ENCODE measurements around the gene REPS1.

The REPS1 gene

DNA sequence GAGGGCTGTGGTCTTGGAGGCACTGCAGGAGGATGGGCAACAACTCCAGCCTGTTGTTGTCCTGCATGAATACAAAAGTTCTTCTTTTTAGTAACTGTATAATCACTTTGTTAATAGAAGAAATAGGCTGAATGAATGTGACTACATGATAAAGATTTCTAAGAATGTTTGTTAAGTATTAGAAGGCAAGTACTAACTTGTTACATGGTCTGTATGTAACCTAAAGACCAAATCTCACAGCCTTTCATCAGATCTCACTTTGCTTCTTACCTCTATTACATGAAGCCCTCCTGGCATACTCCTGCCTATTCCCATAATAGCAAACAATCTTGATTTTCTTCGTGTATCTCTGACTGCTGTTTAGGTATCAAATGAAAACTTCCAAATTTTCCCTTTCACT is 73.4 kb downstream of the REPS1 start:
- no peak for DNase-seq

DNA sequence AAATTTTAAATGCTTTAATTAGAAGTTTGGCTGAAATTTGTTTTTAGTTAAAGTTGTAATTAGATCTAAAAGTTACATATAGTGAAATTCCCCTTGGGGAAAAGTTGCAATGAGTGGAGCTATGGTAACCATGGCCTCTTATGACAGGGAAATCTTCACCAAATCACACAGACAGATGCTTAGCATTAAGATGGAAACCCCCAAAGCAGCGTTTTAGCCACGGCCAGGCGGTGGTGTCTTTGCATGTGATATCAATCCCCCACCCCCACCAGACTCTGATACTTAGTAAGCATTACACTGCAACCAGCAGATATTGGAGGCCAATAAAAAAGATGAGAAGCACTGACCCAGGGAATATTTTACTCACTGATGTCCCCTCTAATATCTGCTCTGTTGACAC is 75.7 kb downstream of the REPS1 start:
- no peak for DNase-seq

DNA sequence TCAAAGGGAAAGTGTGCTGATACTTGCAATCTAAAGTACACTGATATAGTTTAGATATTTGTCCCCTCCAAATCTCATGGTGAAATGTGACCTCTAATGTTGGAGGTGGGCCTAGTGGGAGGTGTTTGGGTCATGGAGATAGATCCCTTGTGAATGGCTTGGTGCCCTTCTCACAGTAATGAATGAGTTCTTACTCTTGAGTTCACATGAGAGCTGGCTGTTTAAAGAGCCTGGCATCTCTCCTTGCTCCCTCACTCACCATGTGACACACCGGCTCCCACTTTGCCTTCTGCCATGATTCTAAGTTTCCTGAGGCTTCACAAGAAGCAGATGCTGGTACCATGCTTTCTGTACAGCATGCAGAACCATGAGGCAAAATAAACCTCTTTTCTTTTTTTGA is 78.1 kb downstream of the REPS1 start:
- DNase-seq = no peak

DNA sequence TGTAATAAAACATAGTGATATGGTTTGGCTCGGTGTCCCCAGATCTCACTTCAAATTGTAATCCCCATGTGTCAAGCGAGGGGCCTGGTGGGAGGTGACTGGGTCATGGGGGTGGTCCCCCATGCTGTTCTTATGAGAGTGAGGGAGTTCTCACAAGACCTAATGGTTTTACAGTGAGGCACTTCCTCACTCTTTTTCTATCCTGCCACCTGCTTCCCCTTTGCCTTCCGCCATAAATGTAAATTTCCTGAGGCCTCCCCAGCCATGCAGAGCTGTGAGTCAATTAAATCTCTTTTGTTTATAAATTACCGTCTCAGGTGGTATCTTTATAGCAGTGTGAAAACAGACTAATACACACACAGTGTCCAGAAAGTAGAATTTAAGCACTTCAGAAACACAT is 78.5 kb downstream of the REPS1 start:
- DNase-seq = no peak

DNA sequence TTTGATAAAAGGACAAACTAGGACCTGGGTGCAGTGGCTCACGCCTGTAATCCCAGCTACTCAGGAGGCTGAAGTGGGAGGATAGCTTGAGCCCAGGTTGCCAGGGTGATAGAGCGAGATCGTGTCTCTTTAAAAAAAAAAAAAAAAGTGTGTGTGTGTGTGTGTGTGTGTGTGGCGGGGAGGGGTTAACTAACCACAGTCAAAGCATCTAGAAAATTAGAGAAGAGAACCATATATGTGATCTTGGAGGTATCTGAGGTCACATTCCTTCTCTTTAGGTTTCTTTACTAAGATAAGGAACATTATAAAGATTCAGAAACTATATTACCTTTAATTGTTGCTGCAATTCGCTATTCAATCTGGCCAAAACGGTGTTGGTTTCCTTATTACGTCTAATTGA is 80.9 kb downstream of the REPS1 start:
- no peak for DNase-seq

DNA sequence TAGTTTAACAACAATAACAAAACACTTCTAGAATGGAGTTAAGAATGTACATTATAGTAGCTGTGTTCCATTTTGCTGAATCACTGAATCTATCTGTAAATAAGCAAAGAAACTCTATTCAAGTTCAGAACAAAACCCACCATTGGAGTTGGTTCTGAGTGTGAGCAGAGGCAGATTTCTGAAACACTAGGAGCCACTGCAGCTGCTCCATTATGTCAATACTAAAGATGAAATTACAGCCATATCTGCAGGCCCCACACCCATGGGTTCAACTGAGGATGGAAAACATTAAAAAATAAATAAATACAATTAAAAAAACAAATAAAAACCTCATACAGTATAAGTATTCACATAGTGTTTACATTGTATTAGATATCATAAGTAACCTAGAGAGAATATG is 91.0 kb downstream of the REPS1 start:
- no peak for DNase-seq

DNA sequence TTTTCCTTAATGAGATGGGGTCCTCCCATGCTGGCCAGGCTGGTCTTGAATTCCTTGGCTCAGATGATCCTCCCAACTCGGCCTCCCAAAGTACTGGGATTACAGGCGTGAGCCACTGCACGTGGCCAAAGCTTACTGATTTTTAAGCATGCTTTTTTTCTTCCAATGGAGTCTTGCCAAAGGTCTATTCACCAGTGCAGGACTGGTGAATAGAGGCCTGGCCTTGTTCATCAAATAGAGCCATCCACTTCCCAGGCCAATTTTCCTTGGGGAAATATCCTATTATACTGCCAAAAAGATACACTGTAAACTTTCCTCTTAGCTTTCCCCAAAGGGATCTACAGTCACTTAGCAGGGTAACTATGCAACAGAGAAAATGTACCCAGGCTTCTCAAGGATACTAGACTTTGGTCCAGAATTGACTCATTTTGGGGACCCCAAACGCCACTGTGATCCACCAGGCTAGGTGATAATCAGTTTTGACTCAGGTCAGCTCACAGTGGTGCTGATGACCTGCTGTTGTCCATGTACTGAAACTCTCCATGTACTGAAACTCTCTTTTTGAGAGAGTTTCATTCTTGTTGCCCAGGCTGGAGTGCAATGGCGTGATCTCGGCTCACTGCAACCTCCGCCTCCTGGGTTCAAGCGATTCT is 91.8 kb downstream of the REPS1 start:
- no peak for DNase-seq

DNA sequence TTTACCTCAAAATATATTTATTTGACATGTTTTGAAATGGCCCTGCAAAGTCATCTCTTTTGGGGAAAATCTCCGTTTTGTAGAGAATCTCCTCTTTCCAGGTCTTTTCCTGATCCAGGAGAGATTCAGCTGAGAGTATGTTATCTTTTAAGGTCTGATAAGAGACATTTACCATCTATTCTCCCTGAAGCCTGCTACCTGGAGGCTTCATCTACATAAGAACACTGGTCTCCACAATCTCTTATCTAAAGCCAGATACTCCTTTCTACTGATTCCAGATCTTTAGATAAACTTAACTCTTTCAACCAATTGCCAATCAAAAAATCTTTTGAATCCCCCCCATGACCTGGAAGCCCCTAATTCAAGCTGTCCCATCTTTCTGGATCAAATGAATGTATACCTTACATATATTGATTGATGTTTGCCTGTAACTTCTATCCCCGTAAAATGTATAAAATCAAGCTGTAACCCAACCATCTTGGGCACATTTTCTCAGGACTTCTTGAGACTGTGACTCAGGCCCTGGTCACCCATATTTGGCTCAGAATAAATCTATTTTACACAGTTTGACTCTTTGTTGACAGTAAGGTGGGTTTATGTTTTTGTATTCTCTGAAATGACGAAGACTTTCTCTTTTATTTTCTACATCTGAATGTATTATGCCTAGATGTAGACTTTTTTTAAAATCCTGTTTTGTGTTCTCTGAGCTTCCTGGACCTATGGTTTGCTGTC is 96.6 kb downstream of the REPS1 start:
- no peak for DNase-seq

DNA sequence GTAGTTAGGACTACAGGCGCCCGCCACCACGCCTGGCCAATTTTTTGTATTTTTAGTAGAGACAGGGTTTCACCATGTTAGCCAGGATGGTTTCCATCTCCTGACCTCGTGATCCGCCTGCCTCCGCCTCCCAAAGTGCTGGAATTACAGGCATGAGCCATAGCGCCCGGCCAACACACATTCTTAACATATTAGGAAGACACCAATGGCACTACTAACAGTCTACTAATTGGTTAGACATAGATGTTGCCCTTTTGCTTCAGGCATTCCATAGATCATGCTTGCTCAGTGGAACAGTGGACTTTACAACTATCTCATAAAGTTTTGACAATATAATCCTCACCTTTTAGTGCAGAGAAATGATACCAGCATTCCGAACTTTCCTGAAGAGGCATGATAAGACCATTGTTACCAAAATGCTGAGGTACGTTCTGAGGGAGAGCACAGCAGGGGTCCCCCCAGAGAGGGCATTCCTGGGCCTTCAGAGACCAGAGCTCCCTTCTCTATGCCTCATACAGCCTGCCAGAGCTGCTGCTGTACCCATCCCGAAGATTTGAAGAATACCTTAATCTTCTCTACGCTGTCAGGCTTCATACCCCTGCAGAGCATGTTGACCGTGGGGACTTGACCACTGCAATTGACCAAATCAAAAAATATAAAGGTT is 102.8 kb downstream of the REPS1 start:
- no peak for DNase-seq

DNA sequence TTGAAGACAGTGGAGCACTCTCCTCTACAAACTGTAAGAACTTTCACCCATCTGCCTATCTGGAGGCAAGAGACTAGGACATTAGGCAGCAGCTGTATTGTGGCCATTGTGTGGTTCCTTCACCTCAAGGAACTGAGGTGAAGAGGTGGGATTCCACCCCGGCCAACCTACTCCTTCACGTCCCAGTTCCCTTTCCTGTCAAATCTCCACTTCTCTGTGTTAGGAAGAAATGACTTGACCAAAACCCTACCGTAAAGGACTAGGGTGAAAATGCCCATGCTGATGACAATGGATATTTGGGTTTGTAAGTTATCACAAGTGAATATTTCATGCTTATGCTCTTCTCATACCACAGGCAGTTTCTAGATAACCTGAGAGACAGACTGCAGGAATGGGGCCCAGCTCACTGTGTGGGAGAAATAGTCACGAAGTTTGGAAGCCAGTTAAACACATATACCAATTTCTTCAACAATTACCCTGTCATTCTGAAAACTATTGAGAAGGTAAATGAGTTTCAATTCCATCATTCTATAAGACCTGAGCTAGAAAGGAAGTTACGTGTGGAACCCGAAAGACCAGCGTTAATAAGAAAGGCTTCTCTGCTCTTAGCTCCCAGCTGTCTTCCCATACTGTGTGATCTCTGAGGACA is 105.6 kb downstream of the REPS1 start:
- no peak for DNase-seq

DNA sequence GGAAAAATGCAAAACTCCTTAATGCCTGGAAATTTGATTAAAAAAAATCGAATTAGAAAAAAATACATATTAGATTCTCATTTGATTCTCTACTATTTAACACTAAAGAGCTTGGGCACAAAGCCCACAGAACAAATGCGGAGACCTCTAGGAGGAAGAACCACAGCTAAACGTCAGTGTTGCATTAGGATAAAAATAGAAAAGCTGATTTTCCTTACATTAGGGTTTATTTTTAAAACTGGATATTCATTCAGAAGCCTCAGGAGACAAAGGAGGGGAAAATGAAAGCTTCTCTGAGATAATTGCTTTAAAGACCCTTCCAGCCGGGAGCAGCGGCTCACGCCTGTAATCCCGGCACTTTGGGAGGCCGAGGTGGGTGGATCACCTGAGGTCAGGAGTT is 114.9 kb downstream of the REPS1 start:
- no peak for DNase-seq

DNA sequence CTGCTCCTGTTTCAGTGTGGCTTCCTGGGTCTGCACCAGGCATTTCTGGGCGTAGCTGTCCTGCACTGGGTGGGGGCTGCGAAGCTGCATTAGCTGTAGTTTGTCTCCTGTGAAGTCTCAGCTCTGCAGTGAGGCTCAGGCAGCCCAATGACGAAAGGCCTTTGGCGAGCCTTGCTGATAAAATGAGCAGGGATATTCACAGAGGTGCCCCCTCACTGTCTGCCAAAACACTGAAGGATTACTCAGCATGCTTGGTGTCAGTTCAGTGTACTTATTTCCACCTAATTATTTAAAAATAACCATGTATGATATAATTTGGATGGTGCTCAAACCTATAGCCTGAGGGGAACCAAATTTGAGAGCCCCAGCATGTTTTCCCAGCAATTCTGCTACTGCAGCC is 118.7 kb downstream of the REPS1 start:
- DNase-seq = no peak

DNA sequence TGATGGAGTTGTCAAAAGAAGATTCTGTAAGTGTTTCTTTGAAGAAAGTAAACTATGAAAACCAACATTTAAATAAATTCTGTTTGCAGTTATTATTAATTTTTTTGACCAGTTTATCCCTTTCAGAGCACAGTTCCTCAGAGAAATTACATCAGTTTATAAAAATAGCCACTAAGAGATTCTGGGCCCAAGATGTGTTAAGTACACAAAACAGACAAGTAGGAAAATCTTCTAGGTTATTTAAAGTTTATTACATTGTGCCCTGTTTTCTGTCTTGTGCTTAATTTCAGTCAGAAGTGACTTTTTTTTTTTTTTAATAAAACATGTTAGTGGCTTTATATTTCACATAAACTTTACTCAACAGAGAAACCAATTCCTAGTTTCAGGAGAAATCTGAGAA is 119.9 kb downstream of the REPS1 start:
- DNase-seq = no peak

DNA sequence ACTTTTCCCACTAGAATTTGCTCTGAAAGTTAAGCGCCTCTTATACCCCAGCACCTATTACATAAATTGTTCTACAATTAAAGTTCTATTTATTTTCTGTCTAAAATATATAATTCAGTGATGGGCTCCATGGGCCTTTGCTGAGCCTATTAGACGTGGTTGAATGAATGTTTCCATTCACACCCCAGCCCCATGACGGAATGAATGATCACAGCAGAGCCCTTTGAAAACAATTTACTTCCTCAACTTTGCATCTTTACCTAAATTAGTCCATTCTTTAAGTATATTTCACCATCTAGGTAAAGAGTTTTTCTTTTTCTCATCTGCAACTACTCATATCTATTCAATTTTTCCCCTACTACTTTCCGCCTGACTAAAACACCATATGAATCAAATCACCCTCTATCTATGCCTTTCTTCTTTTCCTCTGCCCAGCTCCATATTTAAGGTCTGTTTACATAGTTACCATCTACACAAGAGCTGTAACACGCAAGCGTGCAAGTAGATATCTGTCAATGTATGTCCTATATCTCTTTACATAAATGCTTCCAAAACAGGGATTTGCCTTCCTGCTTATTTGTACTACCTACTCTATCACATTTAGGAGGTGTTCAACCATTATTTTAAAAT is 122.5 kb downstream of the REPS1 start:
- DNase-seq = no peak

DNA sequence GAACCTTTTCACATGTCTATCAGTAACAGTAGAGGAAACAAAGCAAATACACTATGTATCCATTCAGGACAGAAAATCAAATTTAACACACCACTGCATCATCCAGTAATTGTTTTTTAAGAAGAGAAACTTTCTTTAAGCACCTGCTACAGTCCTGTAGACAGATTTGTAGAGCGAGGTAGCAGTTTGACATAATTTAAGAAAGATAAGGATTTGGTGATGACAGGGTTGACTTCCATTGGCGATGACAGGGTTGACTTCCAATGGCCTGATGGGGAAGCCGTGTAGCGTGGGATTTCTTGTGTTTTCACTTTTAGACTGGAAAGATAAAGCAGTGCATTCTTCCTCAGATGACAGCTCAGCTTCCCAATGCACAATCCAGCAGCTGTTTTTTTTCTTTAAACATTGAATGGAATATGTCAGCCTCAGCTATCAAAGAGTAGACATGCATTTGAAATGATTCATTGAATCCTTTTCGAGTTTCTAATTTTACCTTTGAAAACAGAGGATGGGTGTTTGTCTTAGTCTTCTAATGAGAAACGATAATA is 123.6 kb downstream of the REPS1 start:
- DNase-seq = no peak

DNA sequence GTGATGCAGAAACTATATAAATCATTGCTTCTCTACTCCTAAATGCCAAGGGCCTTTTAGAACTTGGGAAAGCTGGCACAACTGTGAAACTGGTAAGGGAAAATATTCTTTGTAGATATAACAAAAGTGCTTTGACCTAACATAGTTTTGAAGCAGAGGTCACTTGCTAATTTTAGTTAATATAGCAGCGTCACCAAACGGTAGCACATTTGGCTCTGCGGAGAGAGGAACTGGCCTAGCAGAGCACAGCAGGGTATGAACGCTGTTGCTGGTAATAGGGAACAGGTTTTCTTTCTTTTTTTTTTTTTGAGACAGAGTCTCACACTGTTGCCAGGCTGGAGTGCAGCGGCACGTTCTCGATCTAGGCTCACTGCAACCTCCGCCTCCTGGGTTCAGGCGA is 124.7 kb downstream of the REPS1 start:
- DNase-seq = no peak

DNA sequence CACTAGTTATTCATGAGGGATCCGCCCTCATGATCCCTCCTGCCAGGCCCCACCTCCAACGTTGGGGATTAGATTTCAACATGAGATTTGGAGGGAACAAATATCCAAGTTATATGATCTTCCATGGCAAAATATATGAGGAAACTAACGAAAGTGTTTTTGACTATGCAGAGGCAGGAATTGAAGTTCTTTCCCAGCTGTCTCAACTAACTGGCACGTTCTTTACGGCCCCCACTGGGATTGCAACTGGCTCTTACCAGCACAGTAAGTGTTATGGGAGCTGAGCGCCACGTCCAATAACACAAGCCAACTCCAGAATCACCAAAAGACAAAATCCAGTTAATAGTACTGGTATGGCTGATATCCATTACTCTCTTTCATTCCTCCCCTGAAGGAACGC is 125.6 kb downstream of the REPS1 start:
- no peak for DNase-seq

DNA sequence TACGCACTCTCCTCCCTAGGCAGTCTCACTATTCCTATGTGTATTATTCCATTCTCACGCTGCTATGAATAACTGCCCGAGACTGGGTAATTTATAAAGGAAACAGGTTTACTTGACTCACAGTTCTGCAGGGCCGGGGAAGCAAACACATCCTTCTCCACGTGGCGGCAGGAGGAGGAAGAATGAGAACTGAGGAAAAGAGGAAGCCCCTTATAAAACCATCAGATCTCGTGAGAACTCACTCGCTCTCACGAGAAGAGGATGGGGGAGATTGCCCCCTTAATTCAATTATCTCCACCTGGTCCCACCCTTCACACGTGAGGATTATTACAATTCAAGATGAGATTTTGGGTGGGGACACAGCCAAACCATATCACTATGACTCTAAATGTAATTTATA is 130.3 kb downstream of the REPS1 start:
- DNase-seq = no peak

DNA sequence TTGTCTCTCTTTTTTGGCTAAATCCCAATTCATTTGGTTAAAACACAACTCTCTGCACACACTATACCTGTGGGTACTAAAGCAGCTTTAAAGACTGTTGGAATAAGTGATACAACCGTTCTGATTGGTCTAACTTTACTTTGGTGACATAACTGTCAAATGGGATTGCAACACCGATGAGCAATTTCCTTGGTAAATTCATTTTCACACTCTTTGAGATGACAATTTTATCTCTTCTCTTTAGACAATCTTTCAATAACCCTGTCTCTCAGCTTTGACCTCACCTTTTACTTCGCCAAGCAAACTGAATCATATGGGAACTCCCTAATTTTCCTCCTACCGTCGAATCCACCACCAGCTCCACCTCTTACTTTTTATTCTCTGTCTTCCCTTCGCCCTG is 131.4 kb downstream of the REPS1 start:
- no peak for DNase-seq
